ENCODE measurements around the gene SETSIP. TPM values are rescaled to one million over a fixed set of nuclear protein-coding genes. Genes with fewer than 3 reads are reported as not detected.

SETSIP gene
- total RNA-seq: 0.19 TPM in 1 of 2 replicates, not detected in the other

GRCh38 chr1:92075311-92075710 is at the start of gene SETSIP:
Gene SETSIP (minus strand): TSS chr1:92075411. CDS start chr1:92075411, 0 bp downstream.

GRCh38 chr1:92080128-92080985 is 5.1 kb upstream of the SETSIP start, which contains the start of gene BTBD8:
Gene BTBD8 (plus strand): TSS chr1:92080345. CDS start chr1:92080572, 227 bp downstream.

Other genes with a start within 250 kb of the SETSIP start
- gene TGFBR3, start 189.3 kb downstream of the SETSIP start, total RNA-seq: 21.1 and 21.7 TPM in 2 replicates
- gene BRDT, start 126.0 kb downstream of the SETSIP start, total RNA-seq: not detected in 2 replicates
- 0.19 and 0.85 TPM in 2 replicates for gene EPHX4, start 45.4 kb downstream of the SETSIP start, total RNA-seq
- 2.9 and 7.6 TPM in 2 replicates for gene BTBD8, start 4.9 kb upstream of the SETSIP start, total RNA-seq
- not detected in 2 replicates for gene C1orf146, start 142.5 kb upstream of the SETSIP start, total RNA-seq
- 8.7 and 11.9 TPM in 2 replicates for gene GLMN, start 223.6 kb upstream of the SETSIP start, total RNA-seq
- gene RPAP2, start 223.6 kb upstream of the SETSIP start, total RNA-seq: 7.1 and 10.4 TPM in 2 replicates

Data from regular cardiac myocyte (primary cell).